Measurements from ENCODE around the gene DMTF1. TPM values are rescaled to one million over a fixed set of nuclear protein-coding genes. Genes with fewer than 3 reads are reported as not detected.
"Not testable (repeated sequence)": the region's sequence is repeated elsewhere in the genome, so short reads cannot be mapped to it uniquely, and the experiment has no call there.

The DMTF1 gene
- total RNA-seq, 1 donor = 70.6 TPM

- peaks cover 11% of the 10 kb centered on the region for H4K20me1 ChIP-seq (ENCODE audit: insufficient read depth, low read length)
- peaks cover 80% of the 10 kb centered on the region for H3K79me2 ChIP-seq (ENCODE audit: insufficient read depth, low read length)
Observed at GRCh38 chr7:87202208-87202607, 50.0 kb downstream of the DMTF1 start.

GRCh38 chr7:87202705-87203104, 50.5 kb downstream of the DMTF1 start:
- TF ChIP-seq CTCF (IDR thresholded peaks at IDR 0.05; ENCODE audit: extremely low read depth, low read depth, low read length) = no peak
- no peaks in the 10 kb centered on the region for H3K9me3 ChIP-seq (ENCODE audit: low read depth, low read length)
- H3K4me1 ChIP-seq (ENCODE audit: insufficient read depth, low read length) = no peaks in the 10 kb centered on the region
- peaks cover 80% of the 10 kb centered on the region for H3K79me2 ChIP-seq (ENCODE audit: insufficient read depth, low read length)
- no peak overlapping the region for H3K4me3 ChIP-seq (ENCODE audit: insufficient read depth, low read length)
- DNase-seq (ENCODE audit: insufficient read length, low spot score, missing footprints) = no peak
- H3K27ac ChIP-seq (ENCODE audit: low read depth, low read length) = no peak overlapping the region
- H3K36me3 ChIP-seq (ENCODE audit: insufficient read depth, low read length) = peaks cover 19% of the 10 kb centered on the region
- no peak overlapping the region for H2AFZ ChIP-seq (ENCODE audit: low read length)
- no peaks in the 10 kb centered on the region for H3K27me3 ChIP-seq (ENCODE audit: insufficient read depth, low read length)
- H3K4me2 ChIP-seq (ENCODE audit: insufficient read depth, low read length) = no peak overlapping the region
- peaks cover 11% of the 10 kb centered on the region for H4K20me1 ChIP-seq (ENCODE audit: insufficient read depth, low read length)

More at GRCh38 chr7:87202208-87202607, 50.0 kb downstream of the DMTF1 start:
- Histone ChIP-seq H3K9me3 (ENCODE audit: low read depth, low read length) (no peaks in the 10 kb centered on the region), H3K4me3 (ENCODE audit: insufficient read depth, low read length) (no peak overlapping the region), H3K4me2 (ENCODE audit: insufficient read depth, low read length) (no peak overlapping the region), H2AFZ (ENCODE audit: low read length) (no peak overlapping the region), H3K27ac (ENCODE audit: low read depth, low read length) (no peak overlapping the region), H3K36me3 (ENCODE audit: insufficient read depth, low read length) (peaks cover 23% of the 10 kb centered on the region), H3K27me3 (ENCODE audit: insufficient read depth, low read length) (no peaks in the 10 kb centered on the region), H3K4me1 (ENCODE audit: insufficient read depth, low read length) (no peaks in the 10 kb centered on the region)
- no peak for DNase-seq (ENCODE audit: insufficient read length, low spot score, missing footprints)
- no peak for TF ChIP-seq CTCF (IDR thresholded peaks at IDR 0.05; ENCODE audit: extremely low read depth, low read depth, low read length)

- Histone ChIP-seq H4K20me1 (ENCODE audit: insufficient read depth, low read length) (peaks cover 18% of the 10 kb centered on the region), H3K79me2 (ENCODE audit: insufficient read depth, low read length) (peaks cover 76% of the 10 kb centered on the region), H3K36me3 (ENCODE audit: insufficient read depth, low read length) (peaks cover 19% of the 10 kb centered on the region)
- not testable (repeated sequence) for H2AFZ ChIP-seq (ENCODE audit: low read length); H3K4me2 ChIP-seq (ENCODE audit: insufficient read depth, low read length); H3K27ac ChIP-seq (ENCODE audit: low read depth, low read length); H3K9me3 ChIP-seq (ENCODE audit: low read depth, low read length); H3K4me1 ChIP-seq (ENCODE audit: insufficient read depth, low read length); H3K27me3 ChIP-seq (ENCODE audit: insufficient read depth, low read length); DNase-seq (ENCODE audit: insufficient read length, low spot score, missing footprints); H3K4me3 ChIP-seq (ENCODE audit: insufficient read depth, low read length)
Observed at GRCh38 chr7:87203929-87204328, 51.7 kb downstream of the DMTF1 start.

GRCh38 chr7:87204933-87205332, 52.7 kb downstream of the DMTF1 start:
- H4K20me1 ChIP-seq (ENCODE audit: insufficient read depth, low read length) = peaks cover 19% of the 10 kb centered on the region
- H2AFZ ChIP-seq (ENCODE audit: low read length) = no peak overlapping the region
- H3K4me2 ChIP-seq (ENCODE audit: insufficient read depth, low read length) = no peak overlapping the region
- H3K36me3 ChIP-seq (ENCODE audit: insufficient read depth, low read length) = peaks cover 10% of the 10 kb centered on the region
- no peaks in the 10 kb centered on the region for H3K27me3 ChIP-seq (ENCODE audit: insufficient read depth, low read length)
- TF ChIP-seq CTCF (IDR thresholded peaks at IDR 0.05; ENCODE audit: extremely low read depth, low read depth, low read length) = no peak
- H3K9me3 ChIP-seq (ENCODE audit: low read depth, low read length) = no peaks in the 10 kb centered on the region
- no peak overlapping the region for H3K27ac ChIP-seq (ENCODE audit: low read depth, low read length)
- DNase-seq (ENCODE audit: insufficient read length, low spot score, missing footprints) = no peak
- H3K79me2 ChIP-seq (ENCODE audit: insufficient read depth, low read length) = peaks cover 75% of the 10 kb centered on the region
- H3K4me3 ChIP-seq (ENCODE audit: insufficient read depth, low read length) = no peak overlapping the region
- no peaks in the 10 kb centered on the region for H3K4me1 ChIP-seq (ENCODE audit: insufficient read depth, low read length)

GRCh38 chr7:87205701-87206100, 53.4 kb downstream of the DMTF1 start:
- H3K9me3 ChIP-seq (ENCODE audit: low read depth, low read length); H3K4me3 ChIP-seq (ENCODE audit: insufficient read depth, low read length); H3K36me3 ChIP-seq (ENCODE audit: insufficient read depth, low read length); H3K4me1 ChIP-seq (ENCODE audit: insufficient read depth, low read length); H3K27me3 ChIP-seq (ENCODE audit: insufficient read depth, low read length); DNase-seq (ENCODE audit: insufficient read length, low spot score, missing footprints); H2AFZ ChIP-seq (ENCODE audit: low read length); H3K4me2 ChIP-seq (ENCODE audit: insufficient read depth, low read length); H3K27ac ChIP-seq (ENCODE audit: low read depth, low read length): not testable (repeated sequence)
- H3K79me2 ChIP-seq (ENCODE audit: insufficient read depth, low read length) = peaks cover 70% of the 10 kb centered on the region
- H4K20me1 ChIP-seq (ENCODE audit: insufficient read depth, low read length) = peaks cover 22% of the 10 kb centered on the region

Measured in osteoblast (primary cell).